ENCODE data around the gene NIPAL1.

The NIPAL1 gene

DNA sequence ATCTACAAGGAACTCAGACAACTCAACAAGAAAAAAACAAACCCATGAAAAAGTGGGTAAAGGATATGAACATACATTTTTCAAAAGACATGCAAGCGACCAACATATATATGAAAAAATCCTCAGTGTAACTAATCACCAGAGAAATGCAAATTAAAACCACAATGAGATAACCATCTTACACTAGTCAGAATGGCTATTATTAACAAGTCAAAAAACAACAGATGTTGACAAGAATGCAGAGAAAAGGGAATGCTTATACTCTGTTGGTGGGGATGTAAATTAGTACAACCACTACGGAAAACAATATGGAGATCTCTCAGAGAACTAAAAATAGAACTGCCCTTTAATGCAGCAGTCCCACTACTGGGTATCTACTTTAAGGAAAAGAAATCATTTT lies 12.1 kb downstream of the NIPAL1 start:
- no peak for DNase-seq

DNA sequence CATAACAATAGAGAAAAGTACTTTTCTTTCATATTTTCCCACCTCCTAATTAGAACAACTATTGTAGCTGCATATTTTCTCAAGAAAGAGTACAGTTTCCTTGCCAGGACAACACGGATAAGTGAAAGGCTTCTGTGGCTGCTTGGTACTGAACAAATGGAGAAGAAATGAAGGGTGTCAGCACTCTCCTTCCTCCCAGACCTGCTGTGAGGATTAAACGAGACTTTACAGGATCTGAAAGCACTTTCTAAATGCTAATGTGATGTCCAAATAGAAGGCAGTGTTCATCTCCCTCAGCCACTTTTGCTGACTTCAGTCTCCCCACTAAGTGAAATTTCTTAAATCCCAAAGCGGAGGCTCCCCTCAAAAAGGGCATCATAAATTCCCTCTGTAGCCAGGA lies 13.9 kb downstream of the NIPAL1 start:
- no peak for DNase-seq

DNA sequence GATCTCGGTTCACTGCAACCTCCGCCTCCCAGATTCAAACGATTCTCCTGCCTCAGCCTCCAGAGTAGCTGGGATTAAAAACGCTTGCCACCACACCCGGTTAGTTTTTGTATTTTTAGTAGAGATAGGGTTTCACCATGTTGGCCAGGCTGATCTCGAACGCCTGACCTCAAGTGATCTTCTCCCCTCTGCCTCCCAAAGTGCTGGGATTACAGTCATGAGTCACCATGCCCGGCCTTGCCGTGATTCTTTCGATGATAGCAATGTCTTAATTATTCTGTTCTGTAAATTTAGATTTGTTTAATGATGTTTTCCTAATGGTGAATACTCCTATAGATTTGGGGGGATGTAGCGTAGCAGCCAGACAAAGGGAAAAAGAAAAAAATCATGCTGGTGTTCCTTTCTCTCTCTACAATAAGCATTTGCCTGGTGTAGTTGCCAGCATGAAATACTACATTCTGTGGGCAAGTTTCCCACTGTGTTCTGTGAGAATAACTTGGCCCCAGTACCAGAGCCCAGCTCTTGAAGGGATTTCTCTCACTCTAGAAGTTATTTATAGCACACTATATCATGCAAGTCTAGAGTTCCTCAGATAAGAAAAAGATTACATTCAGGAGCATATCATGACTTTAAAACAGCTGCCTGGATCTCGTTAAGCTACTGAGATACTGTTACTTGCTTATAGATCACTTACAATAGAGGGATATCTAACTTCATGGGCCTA lies 15.4 kb downstream of the NIPAL1 start:
- DNase-seq: no peak

DNA sequence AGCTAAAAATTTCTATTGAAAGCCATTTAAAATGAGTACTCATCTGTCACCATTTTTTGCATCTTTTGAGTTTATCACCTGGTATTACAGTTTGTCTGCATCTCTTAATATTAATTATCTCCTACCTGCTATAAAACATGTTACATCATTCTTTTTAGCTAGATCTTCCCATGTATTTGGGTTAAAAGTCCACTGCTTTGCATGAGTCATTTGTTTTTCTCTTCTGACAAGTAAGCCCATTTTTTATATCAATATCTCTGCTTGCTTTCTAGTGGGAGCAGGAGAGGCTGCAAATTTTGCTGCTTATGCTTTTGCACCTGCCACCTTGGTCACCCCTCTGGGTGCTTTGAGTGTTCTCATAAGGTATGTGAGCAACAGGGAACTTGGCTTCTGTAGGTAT lies 16.1 kb downstream of the NIPAL1 start:
- DNase-seq: no peak

DNA sequence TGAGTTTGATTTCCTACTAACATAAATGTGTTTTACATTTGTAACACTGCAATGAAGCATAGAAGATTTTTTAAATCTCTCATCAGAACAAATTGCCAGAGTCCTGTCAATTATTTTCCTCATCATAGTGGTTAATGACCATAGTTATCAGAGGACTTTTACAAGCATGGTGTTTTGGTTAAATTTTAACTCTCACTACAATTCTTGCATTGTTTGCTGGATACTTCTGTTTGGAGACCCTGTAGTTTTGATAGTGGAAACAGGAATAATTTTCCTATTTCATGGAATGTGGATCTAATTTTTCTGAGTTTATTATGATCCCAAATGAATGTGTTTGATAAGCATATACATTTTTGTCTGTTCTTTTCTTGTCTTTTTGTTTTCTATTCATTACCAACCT lies 16.8 kb downstream of the NIPAL1 start:
- no peak for DNase-seq

DNA sequence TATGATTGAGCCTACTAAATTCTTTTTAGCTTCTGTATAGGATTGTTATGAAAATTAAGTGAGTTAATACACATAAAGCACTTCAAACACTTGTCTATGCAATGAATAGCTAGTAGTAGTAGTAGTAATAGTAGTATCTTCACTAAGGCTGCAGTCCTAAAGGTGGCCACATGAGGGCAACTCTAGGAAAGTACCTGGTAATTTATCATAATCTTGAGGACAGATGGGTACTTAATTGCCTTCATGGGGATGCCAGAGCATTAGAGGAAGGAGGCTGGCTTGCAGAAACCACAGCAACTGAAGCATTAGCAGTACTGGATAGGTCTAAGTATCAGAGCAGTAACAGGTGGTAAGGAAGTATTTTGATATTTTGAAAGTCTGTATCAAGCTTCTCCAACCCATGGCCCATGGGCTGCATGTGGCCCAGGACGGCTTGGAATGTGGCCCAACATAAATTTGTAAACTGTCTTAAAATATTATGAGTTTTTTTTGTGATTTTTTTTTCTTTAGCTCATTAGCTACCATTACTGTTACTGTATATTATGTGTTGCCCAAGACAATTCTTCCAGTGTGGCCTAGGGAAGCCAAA lies 17.3 kb downstream of the NIPAL1 start:
- no peak for DNase-seq

DNA sequence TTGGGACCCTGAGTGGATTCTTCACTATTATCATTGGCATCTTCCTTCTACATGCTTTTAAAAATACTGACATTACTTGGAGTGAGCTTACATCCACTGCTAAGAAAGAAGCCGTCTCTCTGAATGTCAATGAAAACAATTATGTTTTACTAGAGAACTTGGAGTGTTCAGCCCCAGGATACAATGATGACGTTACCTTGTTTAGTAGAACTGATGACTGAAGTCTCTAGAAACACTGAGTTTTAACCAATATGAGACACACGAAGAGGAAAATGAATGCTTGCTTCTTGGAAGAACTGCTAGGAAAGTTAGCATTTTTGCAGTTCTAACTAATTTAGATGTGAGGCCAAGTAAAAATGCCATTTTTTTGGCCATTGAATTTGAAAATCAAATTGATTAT lies 19.4 kb downstream of the NIPAL1 start:
- no peak for DNase-seq

DNA sequence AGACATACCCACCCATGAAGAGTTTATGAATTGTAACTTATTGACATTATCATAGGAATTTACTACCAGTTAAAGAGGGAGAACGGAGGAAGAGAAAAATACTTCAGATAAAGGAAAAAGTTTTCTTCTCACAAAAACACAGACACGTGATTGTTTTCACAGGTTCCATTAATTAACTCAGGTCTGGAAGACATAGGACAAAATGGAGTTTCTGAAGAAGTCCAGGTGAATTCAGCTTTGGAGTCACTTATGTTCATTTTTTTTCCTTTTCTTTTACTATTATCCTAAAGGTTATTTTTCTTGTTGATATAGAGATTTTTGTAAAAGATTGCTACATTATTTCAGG lies 20.5 kb downstream of the NIPAL1 start:
- DNase-seq: no peak

DNA sequence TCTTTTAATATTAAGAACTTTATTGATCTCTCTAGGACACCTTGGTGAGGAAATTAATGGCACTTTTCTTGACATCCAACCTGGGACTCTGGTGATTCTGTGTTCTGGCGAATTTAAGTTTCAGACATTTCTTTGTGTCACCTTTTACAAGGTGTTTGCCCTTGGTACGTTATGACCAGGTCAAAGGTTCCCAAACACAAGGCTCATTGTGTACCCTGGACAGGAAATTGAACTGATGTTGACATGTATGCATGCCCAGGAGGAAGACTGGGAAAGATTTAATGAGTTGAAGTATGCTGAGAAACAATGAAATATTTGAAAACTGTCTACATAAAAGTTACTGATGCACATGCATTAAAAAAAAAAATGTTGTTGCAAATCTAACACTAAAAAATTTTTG lies 22.1 kb downstream of the NIPAL1 start:
- DNase-seq: no peak

DNA sequence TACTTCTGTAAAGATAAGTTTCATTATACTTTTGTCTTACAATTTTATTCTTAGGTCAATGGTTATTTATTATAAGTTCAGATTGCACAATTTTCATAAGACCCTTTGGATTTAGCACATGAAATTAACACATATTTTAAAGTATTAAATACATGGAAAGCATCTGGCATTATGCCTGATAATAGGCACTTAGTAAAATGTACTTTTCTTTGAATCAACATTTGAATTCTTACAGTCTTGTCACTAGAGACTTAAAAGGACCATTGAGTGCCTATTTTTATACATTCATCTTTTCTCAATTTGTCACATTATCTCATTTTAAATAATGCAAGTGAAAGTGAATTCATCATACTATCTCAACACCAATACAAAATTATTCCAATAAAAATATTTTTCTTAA lies 23.0 kb downstream of the NIPAL1 start:
- no peak for DNase-seq

DNA sequence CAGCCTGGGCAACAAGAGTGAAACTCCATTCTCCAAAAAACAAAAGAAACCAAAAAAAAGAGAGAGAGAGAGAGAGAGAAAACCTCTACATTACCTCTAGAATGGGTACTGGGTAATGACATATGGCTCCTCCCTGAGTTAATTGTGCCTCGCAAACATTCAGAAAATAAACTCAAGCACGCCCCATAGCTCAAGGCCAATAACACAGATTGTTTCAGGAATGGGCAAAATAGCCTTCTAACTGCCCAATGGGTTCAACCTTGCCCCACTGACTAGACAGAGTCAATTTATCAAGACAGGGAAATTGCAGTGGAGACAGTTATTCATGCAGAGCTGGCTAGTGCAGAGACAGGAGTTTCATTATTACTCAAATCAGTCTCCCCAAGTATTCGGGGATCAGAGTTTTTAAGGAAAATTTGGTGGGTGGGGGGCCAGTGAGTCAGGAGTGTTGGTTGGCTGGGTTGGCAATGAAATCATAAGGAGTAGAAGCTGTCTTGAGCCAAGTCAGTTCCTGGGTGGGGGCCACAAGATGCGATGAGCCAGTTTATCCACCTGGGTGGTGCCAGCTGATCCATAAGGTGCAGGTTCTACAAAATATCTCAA lies 25.1 kb downstream of the NIPAL1 start:
- DNase-seq: no peak

DNA sequence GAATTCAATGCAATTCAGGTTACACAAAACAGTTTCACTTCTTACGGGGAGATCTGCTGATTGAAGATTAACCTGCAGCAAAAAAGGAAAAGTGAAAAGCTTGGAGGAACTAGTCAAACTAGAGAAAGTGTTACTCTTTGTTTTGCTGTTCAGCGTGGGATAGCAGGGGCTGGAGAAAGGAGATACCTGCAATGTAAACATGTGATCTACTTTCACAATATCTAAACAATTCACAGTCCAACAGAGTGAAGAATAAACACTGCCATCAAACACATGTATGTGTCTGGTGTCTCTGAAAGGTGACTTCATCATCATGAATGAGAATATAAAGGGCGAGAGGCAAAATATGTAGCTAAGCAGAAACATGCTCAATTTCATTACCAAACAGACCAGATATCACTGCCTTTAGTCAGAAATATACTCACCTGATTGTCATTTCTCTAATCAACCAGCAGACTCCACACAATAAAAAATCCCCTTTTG lies 26.4 kb downstream of the NIPAL1 start:
- no peak for DNase-seq

DNA sequence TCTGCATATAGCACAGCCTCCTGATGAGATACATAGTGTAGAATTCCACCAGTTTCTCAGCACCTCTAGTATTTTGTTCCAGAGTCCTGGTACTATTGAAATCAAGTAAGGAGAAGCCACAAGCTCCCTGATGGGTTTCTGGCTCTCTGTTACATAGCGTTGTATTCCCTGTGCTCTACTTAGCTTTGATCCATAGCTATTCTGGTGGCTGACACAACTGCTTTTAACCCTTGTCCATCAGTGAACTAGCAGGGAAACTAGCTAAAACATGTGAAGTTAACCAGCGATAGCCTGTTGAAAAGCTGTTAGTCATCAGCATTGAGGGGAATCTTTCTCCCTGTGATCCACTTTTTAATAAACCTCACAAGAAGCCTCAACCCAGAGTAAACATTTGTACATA lies 26.9 kb downstream of the NIPAL1 start:
- DNase-seq: no peak

DNA sequence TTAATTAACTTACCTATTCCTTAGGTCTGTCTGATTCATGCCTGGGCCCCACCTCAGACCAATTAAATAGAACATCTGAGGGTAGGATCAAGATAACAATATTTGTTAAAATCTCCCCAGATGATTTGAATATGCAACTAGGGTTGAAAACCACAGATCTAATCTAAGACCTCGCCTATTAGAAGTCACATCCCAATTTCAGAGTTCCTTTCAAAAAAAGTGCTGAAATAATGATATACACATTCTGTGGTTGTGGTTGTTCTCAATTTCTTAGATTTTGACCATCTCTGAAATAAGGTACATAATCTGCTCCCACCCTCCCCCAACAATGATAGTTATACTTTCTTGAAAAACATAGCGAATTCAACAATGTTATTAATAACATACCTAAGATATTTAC lies 27.7 kb downstream of the NIPAL1 start:
- no peak for DNase-seq

DNA sequence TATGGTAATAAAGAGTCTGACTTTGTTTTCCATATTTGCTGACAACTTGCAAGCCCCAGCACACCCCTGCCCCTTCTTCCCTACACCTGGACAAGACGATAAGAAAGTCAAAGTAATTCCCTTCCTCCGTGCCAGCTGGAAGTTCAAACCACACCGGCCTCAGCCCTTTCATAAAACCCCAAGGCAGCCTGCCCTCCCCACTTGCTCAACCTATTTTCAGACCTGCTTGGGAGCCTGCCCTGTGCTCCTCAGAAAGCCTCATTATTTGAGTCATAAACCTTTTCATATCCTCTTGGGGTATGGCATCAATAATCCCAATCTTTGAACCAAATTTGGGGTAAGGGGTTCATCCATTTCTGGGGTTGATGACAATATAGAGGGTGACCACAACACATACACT lies 29.5 kb downstream of the NIPAL1 start:
- DNase-seq: no peak

DNA sequence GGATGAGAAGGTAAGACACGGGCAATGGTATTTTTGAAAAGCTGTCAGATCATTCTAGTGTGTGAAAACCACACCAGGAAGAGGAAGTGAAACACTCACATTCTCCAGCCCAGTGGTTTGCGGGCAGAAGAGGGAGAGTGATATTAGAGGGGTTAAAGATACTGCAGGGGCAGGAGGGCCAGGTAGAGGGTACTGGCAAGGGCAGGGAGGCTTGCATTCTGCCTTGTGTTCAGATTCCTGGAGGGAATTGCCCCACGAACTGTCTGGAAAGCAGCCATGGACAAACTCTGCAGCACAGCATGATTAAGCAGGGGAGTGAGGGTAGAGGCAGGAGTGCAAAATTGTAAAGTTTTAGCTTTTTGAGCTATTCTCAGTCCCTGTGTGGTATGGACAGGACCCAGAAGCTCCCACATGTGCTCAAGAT lies 30.9 kb downstream of the NIPAL1 start:
- no peak for DNase-seq

DNA sequence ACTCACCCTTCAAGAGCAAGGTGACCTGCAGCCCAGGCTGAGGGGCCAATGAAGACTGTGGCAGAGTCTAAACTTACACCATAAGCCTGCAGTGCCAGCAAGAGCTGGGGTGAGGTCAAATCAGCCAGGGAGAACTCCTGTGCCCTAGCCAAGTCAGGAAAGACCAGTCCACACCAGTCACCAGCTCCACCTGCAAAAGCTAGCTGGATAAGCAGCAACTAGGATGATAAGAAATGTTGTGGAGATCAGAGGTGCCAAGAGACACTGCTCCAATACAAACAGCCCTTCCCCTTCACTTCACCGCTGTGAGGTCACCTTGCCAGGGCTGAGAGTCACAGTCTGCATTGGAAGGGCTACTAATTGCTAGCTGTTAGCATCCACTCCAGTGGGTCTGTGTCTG lies 31.3 kb downstream of the NIPAL1 start:
- no peak for DNase-seq

DNA sequence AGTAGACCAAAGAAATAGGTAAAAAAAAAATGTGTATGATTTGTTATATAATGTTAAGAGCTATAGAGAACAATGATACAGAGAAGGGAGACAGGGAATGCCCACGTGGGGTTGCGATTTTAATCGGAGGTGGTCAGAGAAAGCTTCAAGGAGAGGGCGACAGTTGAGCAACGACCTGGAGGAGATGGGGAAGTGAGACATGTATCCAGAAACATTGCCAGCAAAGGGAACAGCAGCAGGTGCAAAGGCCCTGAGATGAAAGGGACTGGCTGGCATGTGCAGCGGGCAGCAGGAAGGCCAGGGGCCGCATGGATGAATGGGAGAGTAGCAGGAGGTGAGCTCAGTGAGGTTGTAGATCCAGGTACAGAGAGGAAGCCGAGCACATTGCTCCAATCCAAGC lies 32.9 kb downstream of the NIPAL1 start:
- DNase-seq: no peak

DNA sequence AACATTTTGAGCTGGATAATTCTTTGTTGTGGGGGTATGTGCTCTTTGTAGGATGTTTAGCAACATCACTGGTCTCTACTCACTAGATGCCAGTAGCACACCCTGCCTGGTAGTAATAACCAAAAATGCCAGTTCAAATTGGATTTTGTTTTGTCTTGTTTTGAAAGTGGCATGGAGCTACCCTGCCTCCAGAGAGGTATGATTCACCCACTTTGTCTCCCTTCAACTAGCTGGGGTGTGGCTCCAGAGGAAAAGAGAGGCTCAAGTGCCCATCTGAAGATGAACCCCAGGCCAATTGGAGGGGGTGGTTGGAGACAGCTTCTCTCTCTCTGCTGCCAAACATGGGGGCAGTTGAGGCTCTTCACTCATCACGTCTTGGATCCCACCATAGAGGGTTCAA lies 34.5 kb downstream of the NIPAL1 start:
- DNase-seq: no peak

DNA sequence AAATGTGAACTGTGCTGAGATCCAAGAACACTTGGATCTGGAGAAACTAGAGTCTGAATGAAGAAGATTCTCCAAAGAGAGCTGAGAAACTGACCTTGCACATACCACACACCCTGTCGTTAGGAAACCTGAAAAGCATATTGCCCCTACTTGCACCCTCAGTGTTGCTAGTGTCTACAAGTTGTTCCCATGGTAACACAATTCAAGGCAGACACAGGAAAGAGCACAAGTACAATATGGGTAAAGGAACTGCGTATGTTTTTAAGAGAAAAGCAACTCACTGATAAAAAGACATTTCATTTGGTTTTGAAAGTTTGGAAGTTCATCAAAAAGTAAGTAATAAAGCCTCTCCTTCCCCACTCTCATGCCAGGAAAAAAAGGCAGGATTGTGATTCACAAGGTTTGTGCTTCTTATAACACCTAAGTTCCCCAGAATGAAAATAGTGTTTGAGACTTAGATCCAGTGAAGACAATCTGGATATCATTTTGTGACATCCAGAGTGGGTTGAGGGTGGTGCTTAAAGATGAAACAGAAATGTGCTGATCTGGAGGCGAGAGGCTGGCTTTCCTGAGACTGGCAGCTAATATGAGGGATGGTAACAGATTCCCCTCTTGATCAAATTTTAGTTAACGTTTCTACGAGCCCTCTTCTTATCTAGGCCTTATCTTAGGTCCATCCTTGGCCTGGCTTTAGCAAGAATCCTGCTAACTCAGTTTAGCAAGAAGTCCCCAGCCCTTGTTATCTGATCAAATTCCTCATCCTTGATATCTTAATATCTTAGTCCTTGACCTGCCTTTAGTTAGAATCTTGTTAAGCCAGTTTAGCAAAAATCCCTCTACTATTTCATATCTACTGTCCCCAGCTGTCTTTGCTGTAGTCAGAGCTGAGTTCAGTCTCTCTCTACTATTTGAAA lies 42.3 kb downstream of the NIPAL1 start:
- DNase-seq: no peak

DNA sequence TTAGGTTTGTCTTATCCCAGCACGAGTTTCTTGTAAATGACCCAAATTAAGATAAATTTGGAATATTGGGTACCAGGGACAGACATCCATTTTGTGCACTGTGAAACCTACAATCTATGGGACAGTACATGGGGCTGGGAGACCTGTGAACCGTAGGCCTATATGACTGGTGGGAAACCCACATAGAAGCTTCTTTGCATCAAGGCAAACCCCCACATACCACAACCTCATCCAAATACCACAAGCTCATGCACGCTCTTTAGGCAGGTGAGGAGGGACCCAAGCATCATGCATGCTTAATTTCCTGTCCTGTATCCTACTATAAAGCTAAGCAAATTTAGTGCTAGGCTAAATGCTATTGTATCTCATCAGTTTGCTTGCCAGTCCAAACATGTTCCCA lies 47.8 kb downstream of the NIPAL1 start:
- no peak for DNase-seq

DNA sequence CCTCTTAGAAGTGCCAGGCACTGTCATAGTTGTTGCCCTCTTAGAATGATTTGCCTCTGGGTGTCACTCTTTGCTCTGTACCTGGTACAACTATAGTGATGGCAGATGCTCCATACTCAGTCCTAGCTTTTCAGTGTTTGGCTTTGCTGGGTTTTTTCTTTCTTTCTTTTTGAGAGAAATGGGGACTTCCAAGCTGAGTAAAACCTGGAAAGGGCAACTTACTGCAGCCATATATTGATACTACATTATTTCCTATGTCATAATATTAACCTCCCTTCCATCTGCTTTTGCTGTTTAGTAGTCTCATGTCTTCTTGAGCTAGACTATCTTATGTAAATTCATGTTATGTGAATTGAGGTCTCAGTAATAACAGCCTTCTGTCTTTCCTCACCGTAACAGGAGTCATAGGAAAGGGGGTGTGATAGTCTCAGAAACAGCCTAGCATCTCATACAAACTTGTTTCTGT lies 49.0 kb downstream of the NIPAL1 start:
- DNase-seq: no peak

DNA sequence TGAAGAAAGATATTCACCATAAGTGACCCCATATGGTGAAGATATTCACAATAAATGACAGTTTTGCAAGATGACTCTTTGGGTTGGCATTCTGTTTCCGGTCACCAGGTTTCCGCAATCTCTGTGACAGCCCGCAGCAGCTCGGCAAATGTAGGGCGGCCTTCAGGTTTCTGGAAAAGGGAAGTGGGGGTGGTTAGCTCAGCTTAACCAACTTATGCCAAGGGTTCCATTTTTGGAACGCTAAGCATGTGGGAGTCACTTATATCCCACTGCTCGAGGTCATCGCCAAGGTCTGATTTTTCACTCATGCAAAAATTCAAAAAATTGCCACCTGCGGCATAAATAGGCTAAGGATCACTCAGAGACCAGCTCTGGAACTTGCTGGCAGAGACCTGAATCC lies 51.0 kb downstream of the NIPAL1 start:
- DNase-seq: no peak

DNA sequence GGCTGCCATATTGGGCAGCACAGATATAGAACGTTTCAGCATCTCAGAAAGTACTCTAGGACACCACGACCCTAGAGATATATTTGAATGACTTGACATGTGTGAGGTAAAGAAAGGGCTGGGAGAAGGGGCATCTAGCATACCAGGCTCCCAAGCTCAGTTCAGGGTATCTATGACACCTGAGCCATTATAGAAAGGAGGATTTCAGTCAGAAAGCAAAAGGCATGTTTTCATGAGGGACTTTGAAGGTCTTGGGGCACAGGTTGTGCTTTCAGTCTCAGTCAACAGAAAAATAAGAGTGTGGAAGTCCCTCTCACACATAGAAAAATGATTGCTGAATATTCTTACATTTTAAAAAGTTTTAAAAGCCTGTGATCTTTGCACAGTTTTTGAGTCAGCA lies 51.6 kb downstream of the NIPAL1 start:
- DNase-seq: no peak

Measured in NCI-H2171 (cell line).